H9 (cell line): ENCODE measurements around the gene CASP8. TPM values are rescaled to one million over a fixed set of nuclear protein-coding genes. Genes with fewer than 3 reads are reported as not detected.

Source experiments
- DNase-seq: peaks from one replicate; pipeline ENCODE4 v3.0.0-alpha.2; 2017
- H2AFZ ChIP-seq: one replicate; pipeline ENCODE4 v1.6.1; 2013; ENCODE audit warnings: mild to moderate bottlenecking, low read length, control low read depth, moderate library complexity
- H2AK5ac ChIP-seq: 2 replicates; pipeline ENCODE4 v1.6.1; 2013; ENCODE audit warnings: low read length, control low read depth, mixed read lengths; ENCODE audit not compliant: insufficient read length
- H2BK120ac ChIP-seq: one replicate; pipeline ENCODE4 v1.6.1; 2013; ENCODE audit warnings: low read depth, mild to moderate bottlenecking, low read length, control low read depth, inconsistent platforms; ENCODE audit not compliant: poor library complexity, severe bottlenecking
- H2BK12ac ChIP-seq: 2 replicates; pipeline ENCODE4 v1.6.1; 2013; ENCODE audit warnings: low read length, control low read depth, mixed read lengths, low read depth; ENCODE audit not compliant: insufficient read length
- H2BK15ac ChIP-seq: 2 replicates; pipeline ENCODE4 v1.6.1; 2013; ENCODE audit warnings: low read depth, low read length, control low read depth
- H2BK20ac ChIP-seq: one replicate; pipeline ENCODE4 v1.6.1; 2013; ENCODE audit warnings: low read depth, mild to moderate bottlenecking, low read length, control low read depth, inconsistent platforms; ENCODE audit not compliant: poor library complexity, severe bottlenecking
- H2BK5ac ChIP-seq: 2 replicates; pipeline ENCODE4 v1.6.1; 2013; ENCODE audit warnings: low read length, control low read depth, mixed read lengths; ENCODE audit not compliant: insufficient read length
- H3K14ac ChIP-seq: 2 replicates; pipeline ENCODE4 v1.6.1; 2013; ENCODE audit warnings: low read length, control low read depth; ENCODE audit not compliant: insufficient read depth
- H3K18ac ChIP-seq: 2 replicates; pipeline ENCODE4 v1.6.1; 2013; ENCODE audit warnings: low read depth, mild to moderate bottlenecking, mixed read lengths, low read length, control low read depth; ENCODE audit not compliant: insufficient read length
- H3K23ac ChIP-seq: 2 replicates; pipeline ENCODE4 v1.6.1; 2013; ENCODE audit warnings: low read length, control low read depth, mixed read lengths, low read depth; ENCODE audit not compliant: insufficient read length
- H3K23me2 ChIP-seq: 2 replicates; pipeline ENCODE4 v1.6.1; 2013; ENCODE audit warnings: low read depth, mild to moderate bottlenecking, mixed read lengths, low read length, control low read depth; ENCODE audit not compliant: insufficient read length, poor library complexity, severe bottlenecking
- H3K27ac ChIP-seq: 2 replicates; pipeline ENCODE4 v1.5.1; 2013; ENCODE audit warnings: low read length, control low read depth, mixed read lengths, low read depth; ENCODE audit not compliant: insufficient read length
- H3K27me3 ChIP-seq: 2 replicates; pipeline ENCODE4 v1.6.1; 2013; ENCODE audit warnings: low read length, control low read depth, inconsistent platforms; ENCODE audit not compliant: insufficient read depth
- H3K4ac ChIP-seq: 2 replicates; pipeline ENCODE4 v1.6.1; 2013; ENCODE audit warnings: low read depth, mild to moderate bottlenecking, control low read depth, inconsistent platforms, low read length, moderate library complexity
- H3K4me1 ChIP-seq: 2 replicates; pipeline ENCODE4 v1.6.1; 2013; ENCODE audit warnings: low read length, control low read depth, inconsistent platforms; ENCODE audit not compliant: insufficient read depth
- H3K4me2 ChIP-seq: 2 replicates; pipeline ENCODE4 v1.6.1; 2013; ENCODE audit warnings: low read length, control low read depth, mixed read lengths; ENCODE audit not compliant: insufficient read length, insufficient read depth
- H3K56ac ChIP-seq: 2 replicates; pipeline ENCODE4 v1.6.1; 2013; ENCODE audit warnings: low read depth, mild to moderate bottlenecking, mixed read lengths, low read length, control low read depth; ENCODE audit not compliant: insufficient read length
- H3K79me1 ChIP-seq: 2 replicates; pipeline ENCODE4 v1.6.1; 2013; ENCODE audit warnings: low read depth, mild to moderate bottlenecking, moderate library complexity, low read length, control low read depth, inconsistent platforms; ENCODE audit not compliant: insufficient read depth, poor library complexity, severe bottlenecking
- H3K79me2 ChIP-seq: 2 replicates; pipeline ENCODE4 v1.6.1; 2013; ENCODE audit warnings: low read length, control low read depth, inconsistent platforms; ENCODE audit not compliant: insufficient read depth
- H3K9ac ChIP-seq: 2 replicates; pipeline ENCODE4 v1.6.1; 2013; ENCODE audit warnings: low read length, control low read depth, mixed read lengths; ENCODE audit not compliant: insufficient read length; ENCODE audit errors: extremely low read depth
- H3K9me3 ChIP-seq: one replicate; pipeline ENCODE4 v1.6.1; 2013; ENCODE audit warnings: low read depth, low read length, inconsistent platforms; ENCODE audit not compliant: control insufficient read depth
- H3T11ph ChIP-seq: one replicate; pipeline ENCODE4 v1.6.1; 2013; ENCODE audit warnings: mild to moderate bottlenecking, low read length, control low read depth, inconsistent platforms
- H4K20me1 ChIP-seq: one replicate; pipeline ENCODE4 v1.6.1; 2013; ENCODE audit not compliant: control insufficient read depth, insufficient read length, insufficient read depth
- H4K5ac ChIP-seq: 2 replicates; pipeline ENCODE4 v1.6.1; 2013; ENCODE audit warnings: low read depth, mild to moderate bottlenecking, mixed read lengths, low read length, control low read depth; ENCODE audit not compliant: insufficient read length
- H4K8ac ChIP-seq: replicated peaks from 2 replicates; pipeline ENCODE4 v1.6.1; 2013; ENCODE audit warnings: low read length, control low read depth, mixed read lengths, low read depth; ENCODE audit not compliant: insufficient read length
- H4K91ac ChIP-seq: 2 replicates; pipeline ENCODE4 v1.6.1; 2013; ENCODE audit warnings: low read depth, mild to moderate bottlenecking, moderate library complexity, mixed read lengths, low read length, control low read depth; ENCODE audit not compliant: insufficient read length
- H3K27ac Mint-ChIP-seq, 3 experiments: 2 replicates in 2 of 3; 3 replicates in 1 of 3; pipeline ENCODE4 v1.8.0; 2020 to 2021; ENCODE audit warnings: mixed read lengths in 3 of 3, mild to moderate bottlenecking in 1 of 3, moderate library complexity in 1 of 3
- H3K27me3 Mint-ChIP-seq: 2 replicates; pipeline ENCODE4 v1.8.0; 2021; ENCODE audit warnings: low read depth, mild to moderate bottlenecking, moderate library complexity, mixed read lengths
- H3K36me3 Mint-ChIP-seq, 3 experiments: 2 replicates in 2 of 3; 3 replicates in 1 of 3; pipeline ENCODE4 v1.8.0; 2020 to 2021; ENCODE audit warnings: low read depth in 3 of 3, mixed read lengths in 3 of 3; ENCODE audit not compliant: insufficient read depth in 1 of 3
- H3K4me1 Mint-ChIP-seq, 2 experiments: 2 replicates each; pipeline ENCODE4 v1.8.0; 2020; ENCODE audit warnings: mixed read lengths in 2 of 2
- H3K4me3 Mint-ChIP-seq, 2 experiments: 2 replicates in 1 of 2; 3 replicates in 1 of 2; pipeline ENCODE4 v1.8.0; 2020 to 2021; ENCODE audit warnings: mild to moderate bottlenecking in 2 of 2, mixed read lengths in 2 of 2, moderate library complexity in 1 of 2
- H3K9me3 Mint-ChIP-seq, 2 experiments: 2 replicates in 1 of 2; 3 replicates in 1 of 2; pipeline ENCODE4 v1.8.0; 2020; ENCODE audit warnings: mild to moderate bottlenecking in 2 of 2, mixed read lengths in 2 of 2, moderate library complexity in 1 of 2
- WGBS: extraction: QIAGEN DNeasy Blood & Tissue Kit; methylation state at CpG from one replicate; pipeline ENCODE4 v1.1.7; 2013; ENCODE audit warnings: missing lambda C conversion rate, low lambda C conversion rate, mixed read lengths; ENCODE audit not compliant: insufficient read length; ENCODE audit errors: extremely low coverage; 5-methylcytosine and 5-hydroxymethylcytosine counted together
- total RNA-seq: library from RNA; stranded (reverse); gene quantifications from 2 replicates; pipeline ENCODE4 v1.2.1, GENCODE V29; 2021
- TF ChIP-seq, protein P1 (sequence below): fragments of 200-600 bp; sonication (generic); conservative IDR thresholded peaks from 3 replicates; pipeline ENCODE4 v1.8.0; 2021; ENCODE audit warnings: antibody characterized with exemption, mild to moderate bottlenecking

Gene CASP8
- total RNA-seq, 1 experiment from 2014 or later: 10.0 TPM

DNA sequence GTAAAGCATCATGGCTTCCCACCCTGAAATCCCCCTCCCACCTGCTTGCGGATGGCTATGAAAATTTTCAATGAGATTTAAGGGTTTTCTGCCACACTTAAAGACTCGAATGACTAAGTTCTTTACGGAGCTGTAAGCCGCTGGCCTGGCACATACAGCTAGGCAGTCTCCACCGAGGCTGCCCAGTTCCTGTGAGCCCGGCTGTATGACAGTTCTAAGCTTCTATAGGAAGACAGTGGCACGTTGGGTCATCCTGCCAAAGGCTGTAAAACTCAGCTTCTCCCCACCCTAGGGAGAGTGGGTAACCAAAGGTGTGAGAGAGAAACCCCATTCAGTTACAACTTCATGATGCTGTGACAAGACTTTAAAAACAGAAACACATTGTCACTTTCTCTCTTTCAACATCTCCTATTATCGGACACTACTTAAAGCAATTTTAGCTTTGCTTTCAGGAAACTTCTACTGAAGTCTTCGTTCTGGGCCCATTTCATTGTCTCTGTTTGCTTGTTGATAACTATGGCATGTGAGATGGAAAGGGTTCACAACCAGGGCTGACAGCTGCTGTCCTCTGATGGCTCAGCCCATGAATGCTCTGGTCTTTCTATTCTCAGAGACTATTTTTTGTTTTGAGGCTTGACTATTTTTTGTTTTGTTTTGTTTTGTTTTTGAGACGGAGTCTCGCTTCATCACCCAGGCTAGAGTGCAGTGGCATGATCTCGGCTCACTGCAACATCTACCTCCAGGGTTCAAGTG lies 7.1 kb downstream of the CASP8 start:
- H3K36me3 Mint-ChIP-seq: no peaks in the 10 kb centered on the region
- no peak overlapping the region for H2BK120ac ChIP-seq
- WGBS: no CpG with 5 or more reads among the region's 12 CpGs
- H2BK5ac ChIP-seq: no peak overlapping the region
- H3K4ac ChIP-seq: no peak overlapping the region
- H3K27me3 Mint-ChIP-seq: no peaks in the 10 kb centered on the region
- H3K9ac ChIP-seq: no peak overlapping the region
- no peak overlapping the region for H2BK20ac ChIP-seq
- no peak overlapping the region for H3K4me3 Mint-ChIP-seq
- no peaks in the 10 kb centered on the region for H3K9me3 Mint-ChIP-seq
- no peaks in the 10 kb centered on the region for H3K9me3 ChIP-seq
- H4K91ac ChIP-seq: no peak overlapping the region
- no peaks in the 10 kb centered on the region for H4K20me1 ChIP-seq
- no peaks in the 10 kb centered on the region for H3K79me1 ChIP-seq
- no peak overlapping the region for H4K5ac ChIP-seq
- H3K23ac ChIP-seq: no peak overlapping the region
- H2AFZ ChIP-seq: no peak overlapping the region
- no peak overlapping the region for H4K8ac ChIP-seq
- no peak overlapping the region for H3K27ac Mint-ChIP-seq
- H2BK15ac ChIP-seq: no peak overlapping the region
- DNase-seq: no peak
- no peak overlapping the region for H2AK5ac ChIP-seq
- H3K4me1 Mint-ChIP-seq: peaks cover 0 to 8% of the 10 kb centered on the region in 2 experiments; a peak in 2 of 4 replicates
- H3K18ac ChIP-seq: no peak overlapping the region
- H2BK12ac ChIP-seq: no peak overlapping the region
- no peaks in the 10 kb centered on the region for H3K23me2 ChIP-seq
- no peak overlapping the region for H3K4me2 ChIP-seq
- H3K14ac ChIP-seq: no peak overlapping the region
- H3K4me1 ChIP-seq: no peaks in the 10 kb centered on the region
- no peak overlapping the region for H3T11ph ChIP-seq
- no peaks in the 10 kb centered on the region for H3K79me2 ChIP-seq
- no peak overlapping the region for H3K56ac ChIP-seq
- TF ChIP-seq, protein P1, sequence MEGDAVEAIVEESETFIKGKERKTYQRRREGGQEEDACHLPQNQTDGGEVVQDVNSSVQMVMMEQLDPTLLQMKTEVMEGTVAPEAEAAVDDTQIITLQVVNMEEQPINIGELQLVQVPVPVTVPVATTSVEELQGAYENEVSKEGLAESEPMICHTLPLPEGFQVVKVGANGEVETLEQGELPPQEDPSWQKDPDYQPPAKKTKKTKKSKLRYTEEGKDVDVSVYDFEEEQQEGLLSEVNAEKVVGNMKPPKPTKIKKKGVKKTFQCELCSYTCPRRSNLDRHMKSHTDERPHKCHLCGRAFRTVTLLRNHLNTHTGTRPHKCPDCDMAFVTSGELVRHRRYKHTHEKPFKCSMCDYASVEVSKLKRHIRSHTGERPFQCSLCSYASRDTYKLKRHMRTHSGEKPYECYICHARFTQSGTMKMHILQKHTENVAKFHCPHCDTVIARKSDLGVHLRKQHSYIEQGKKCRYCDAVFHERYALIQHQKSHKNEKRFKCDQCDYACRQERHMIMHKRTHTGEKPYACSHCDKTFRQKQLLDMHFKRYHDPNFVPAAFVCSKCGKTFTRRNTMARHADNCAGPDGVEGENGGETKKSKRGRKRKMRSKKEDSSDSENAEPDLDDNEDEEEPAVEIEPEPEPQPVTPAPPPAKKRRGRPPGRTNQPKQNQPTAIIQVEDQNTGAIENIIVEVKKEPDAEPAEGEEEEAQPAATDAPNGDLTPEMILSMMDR: no peak
- H3K27me3 ChIP-seq: no peaks in the 10 kb centered on the region
- H3K27ac ChIP-seq: no peak overlapping the region
